Natural killer cell (primary cell): ENCODE measurements around the gene ERCC6L. TPM values are rescaled to one million over a fixed set of nuclear protein-coding genes. Genes with fewer than 3 reads are reported as not detected.

Experiments
- ATAC-seq, 3 donors: fragments of 150-1000 bp in 2 of 3; fragments of 200-7000 bp in 1 of 3; cut with Tn5 transposase; 1 replicate in 1 of 3; 2 replicates in 2 of 3; pipeline ENCODE4 v1.10.0; 2021; ENCODE audit warnings: mild to moderate bottlenecking in 2 of 3, moderate library complexity in 2 of 3
- DNase-seq, 2 donors: peaks; one replicate each; pipeline versions ENCODE4 v3.0.0 to v3.0.0-alpha.2; 2013 to 2021; ENCODE audit warnings: mixed read lengths in 1 of 2
- H3K27ac ChIP-seq: one replicate; pipeline ENCODE4 v1.5.1; 2013; ENCODE audit warnings: mild to moderate bottlenecking, low read length
- H3K27me3 ChIP-seq: one replicate; pipeline ENCODE4 v1.6.1; 2013; ENCODE audit warnings: low read length; ENCODE audit not compliant: control insufficient read depth, insufficient read depth
- H3K36me3 ChIP-seq: one replicate; pipeline ENCODE4 v1.6.1; 2013; ENCODE audit warnings: low read length; ENCODE audit not compliant: control insufficient read depth, insufficient read depth
- H3K4me1 ChIP-seq: one replicate; pipeline ENCODE4 v1.6.1; 2013; ENCODE audit warnings: low read length; ENCODE audit not compliant: control insufficient read depth, insufficient read depth
- H3K4me3 ChIP-seq: one replicate; pipeline ENCODE4 v1.5.1; 2013; ENCODE audit warnings: low read length
- H3K9me3 ChIP-seq: one replicate; pipeline ENCODE4 v1.6.1; 2013; ENCODE audit warnings: low read length; ENCODE audit not compliant: control insufficient read depth, insufficient read depth
- H3K27ac Mint-ChIP-seq, 2 donors: one replicate each; pipeline ENCODE4 v1.8.0; 2022; ENCODE audit warnings: mild to moderate bottlenecking in 2 of 2, mixed read lengths in 2 of 2, moderate library complexity in 1 of 2
- H3K27me3 Mint-ChIP-seq, 2 donors: one replicate each; pipeline ENCODE4 v1.8.0; 2022; ENCODE audit warnings: low read depth in 2 of 2, mixed read lengths in 2 of 2
- H3K36me3 Mint-ChIP-seq: one replicate; pipeline ENCODE4 v1.8.0; 2022; ENCODE audit warnings: mixed read lengths
- H3K4me1 Mint-ChIP-seq, 2 donors: one replicate each; pipeline ENCODE4 v1.8.0; 2022; ENCODE audit warnings: mixed read lengths in 2 of 2
- H3K4me3 Mint-ChIP-seq: one replicate; pipeline ENCODE4 v1.8.0; 2022; ENCODE audit warnings: mild to moderate bottlenecking, moderate library complexity, mixed read lengths
- H3K9me3 Mint-ChIP-seq, 2 donors: one replicate each; pipeline ENCODE4 v1.8.0; 2022; ENCODE audit warnings: mixed read lengths in 2 of 2
- CTCF ChIP-seq: fragments of 200-600 bp; IDR thresholded peaks from one replicate; pipeline ENCODE4 v1.8.0; 2022; ENCODE audit warnings: antibody characterized with exemption
- WGBS: methylation state at CpG from one replicate; pipeline ENCODE4 v1.1.7; 2013; ENCODE audit warnings: missing lambda C conversion rate; ENCODE audit not compliant: insufficient coverage; 5-methylcytosine and 5-hydroxymethylcytosine counted together
- intact Hi-C: fragments of 100-400 bp; cut with micrococcal nuclease; formaldehyde crosslinking; loops from one replicate; pipeline ENCODE4 v1.14.2; 2022
- total RNA-seq, 4 donors: library from RNA; stranded (reverse); fragments of 120-200 nt in 1 of 4; gene quantifications; one replicate each; pipeline versions ENCODE4 v1.2.3 to v1.2.4, GENCODE V29; 2013 to 2022

ERCC6L gene
- total RNA-seq, 3 donors from 2014 or later (not counting 1 experiment from before 2014, with no cell fraction given): 0.13 to 0.54 (median 0.28) TPM

GRCh38 chrX:72208126-72208800, 30.6 kb downstream of the ERCC6L start:
- Mint-ChIP-seq H3K4me3 (no peak overlapping the region), H3K36me3 (no peaks in the 10 kb centered on the region), H3K27me3 (no peaks in the 10 kb centered on the region), H3K27ac (no peak overlapping the region), H3K9me3 (no peaks in the 10 kb centered on the region), H3K4me1 (peaks cover 0 to 8% of the 10 kb centered on the region in 2 donors)
- no peaks in the 10 kb centered on the region for H3K27me3 ChIP-seq
- intact Hi-C loops: no loop called here
- ATAC-seq (no peak), DNase-seq (no peak)
- no peaks in the 10 kb centered on the region for H3K9me3 ChIP-seq
- no peak overlapping the region for H3K27ac ChIP-seq
- TF ChIP-seq CTCF: no peak
- peaks cover 3% of the 10 kb centered on the region for H3K36me3 ChIP-seq
- 100% methylated on average over 4 of the region's 4 CpGs for WGBS
- no peaks in the 10 kb centered on the region for H3K4me1 ChIP-seq
- no peak overlapping the region for H3K4me3 ChIP-seq

- H3K9me3 ChIP-seq: no peaks in the 10 kb centered on the region
- no peak overlapping the region for H3K27ac ChIP-seq
- H3K27me3 ChIP-seq: no peaks in the 10 kb centered on the region
- Mint-ChIP-seq H3K9me3 (no peaks in the 10 kb centered on the region), H3K36me3 (no peaks in the 10 kb centered on the region), H3K4me3 (no peak overlapping the region), H3K27ac (no peak overlapping the region), H3K27me3 (no peaks in the 10 kb centered on the region), H3K4me1 (peaks cover 0 to 8% of the 10 kb centered on the region in 2 donors)
- ATAC-seq (no peak), DNase-seq (no peak)
- 94% methylated on average over 4 of the region's 4 CpGs for WGBS
- intact Hi-C loops: no loop called here
- H3K36me3 ChIP-seq: peaks cover 3% of the 10 kb centered on the region
- no peak overlapping the region for H3K4me3 ChIP-seq
- H3K4me1 ChIP-seq: no peaks in the 10 kb centered on the region
- no peak for TF ChIP-seq CTCF
Measured at GRCh38 chrX:72207366-72207765, 31.5 kb downstream of the ERCC6L start.

GRCh38 chrX:72205706-72206105, 33.1 kb downstream of the ERCC6L start:
- H3K36me3 Mint-ChIP-seq: no peaks in the 10 kb centered on the region
- no peaks in the 10 kb centered on the region for H3K4me1 ChIP-seq

More at GRCh38 chrX:72205706-72206105, 33.1 kb downstream of the ERCC6L start:
- Histone ChIP-seq H3K9me3 (no peaks in the 10 kb centered on the region), H3K27ac (no peak overlapping the region), H3K27me3 (no peaks in the 10 kb centered on the region), H3K4me3 (no peak overlapping the region), H3K36me3 (peaks cover 3% of the 10 kb centered on the region)
- 100% methylated on average over 2 of the region's 2 CpGs for WGBS
- DNase-seq (no peak), ATAC-seq (no peak)
- Mint-ChIP-seq H3K4me1 (peaks cover 0 to 8% of the 10 kb centered on the region in 2 donors), H3K27me3 (no peaks in the 10 kb centered on the region), H3K9me3 (no peaks in the 10 kb centered on the region), H3K27ac (no peak overlapping the region), H3K4me3 (no peak overlapping the region)
- TF ChIP-seq CTCF: no peak
- intact Hi-C loops: no loop called here
